Ovary (tissue), 3 donors: ENCODE measurements around the gene CCT5.

Source experiments
- CTCF ChIP-seq, 3 donors: fragments of 450-650 bp in 2 of 3; fragments of 200-600 bp in 1 of 3; IDR thresholded peaks; one replicate each; pipeline versions ENCODE4 v1.5.1 to v1.8.0; 2016 to 2022; ENCODE audit warnings: antibody characterized with exemption in 3 of 3, mild to moderate bottlenecking in 1 of 3
- EP300 ChIP-seq: sonication (generic); formaldehyde crosslinking; IDR thresholded peaks from one replicate; pipeline ENCODE4 v1.6.1; 2017; ENCODE audit warnings: antibody characterized with exemption
- POLR2A ChIP-seq: fragments of 450-650 bp; IDR thresholded peaks from one replicate; pipeline ENCODE4 v1.6.1; 2017; ENCODE audit warnings: antibody characterized with exemption, mild to moderate bottlenecking, moderate library complexity
- donor health status: DM: no; HTN: no; CAD: no.

GRCh38 chr5:10291692-10292339 is 41.7 kb downstream of the CCT5 start:
- no peak for TF ChIP-seq CTCF (IDR thresholded peaks at IDR 0.05)
- no peak for TF ChIP-seq POLR2A
- TF ChIP-seq EP300, result no peak
